Measurements from ENCODE around the gene CHTF18.

Gene CHTF18

GRCh38 chr16:776824-777223 lies 11.6 kb upstream of the CHTF18 start:
- no peak for DNase-seq

- no peak for DNase-seq
Observed at GRCh38 chr16:777826-778225, 10.6 kb upstream of the CHTF18 start.

GRCh38 chr16:778447-778846 lies 10.0 kb upstream of the CHTF18 start:
- DNase-seq = no peak

GRCh38 chr16:778909-779527 lies 9.4 kb upstream of the CHTF18 start:
- no peak for DNase-seq

- DNase-seq = no peak
Observed at GRCh38 chr16:779561-779960, 8.9 kb upstream of the CHTF18 start.

- DNase-seq = no peak
Observed at GRCh38 chr16:780296-780695, 8.1 kb upstream of the CHTF18 start.

- DNase-seq = no peak
Observed at GRCh38 chr16:781346-782010, 6.9 kb upstream of the CHTF18 start.

- DNase-seq = no peak
Observed at GRCh38 chr16:782258-782657, 6.2 kb upstream of the CHTF18 start.

- DNase-seq = peak; percentile 58
Observed at GRCh38 chr16:782766-783403, 5.5 kb upstream of the CHTF18 start.

- no peak for DNase-seq
Observed at GRCh38 chr16:783404-784161, 4.8 kb upstream of the CHTF18 start.

- DNase-seq = no peak
Observed at GRCh38 chr16:784431-784830, 4.0 kb upstream of the CHTF18 start.

GRCh38 chr16:785563-786535 lies 2.6 kb upstream of the CHTF18 start:
- no peak for DNase-seq

- no peak for DNase-seq
Observed at GRCh38 chr16:787321-787966, 976 bp upstream of the CHTF18 start.

- DNase-seq = no peak
Observed at GRCh38 chr16:787978-788398, 432 bp upstream of the CHTF18 start, which contains the start of gene RPUSD1. Gene RPUSD1 (minus strand): TSS chr16:788381. CDS start chr16:787737, 644 bp downstream.

- DNase-seq = no peak
Observed at GRCh38 chr16:789191-789850, 901 bp downstream of the CHTF18 start.

GRCh38 chr16:790086-790485 lies 1.7 kb downstream of the CHTF18 start:
- DNase-seq = no peak

- no peak for DNase-seq
Observed at GRCh38 chr16:791131-791530, 2.7 kb downstream of the CHTF18 start.

- no peak for DNase-seq
Observed at GRCh38 chr16:792221-792995, 4.0 kb downstream of the CHTF18 start.

GRCh38 chr16:793414-793813 lies 5.0 kb downstream of the CHTF18 start:
- no peak for DNase-seq

- no peak for DNase-seq
Observed at GRCh38 chr16:794091-794822, 5.8 kb downstream of the CHTF18 start.

Measured in NCI-H1436 treated with DMSO at 0.1 percent for 48 hours (cell line).